HFF-Myc (cell line): ENCODE results near the gene IGSF9.

ENCODE experiments used
- DNase-seq: peaks from one replicate; pipeline ENCODE4 v3.0.0-alpha.2; 2011; ENCODE audit warnings: low read depth; ENCODE audit errors: extremely low read depth
- H3K4me3 ChIP-seq: replicated peaks from 2 replicates; pipeline ENCODE4 v1.5.1; 2011; ENCODE audit warnings: low read depth, mild to moderate bottlenecking, control low read depth, low read length
- TF ChIP-seq, protein P1 (sequence below): IDR thresholded peaks from 2 replicates; pipeline ENCODE4 v1.5.1; 2012; ENCODE audit warnings: mild to moderate bottlenecking, low read depth, low read length, control low read depth; ENCODE audit errors: missing control alignments

IGSF9 gene

DNA sequence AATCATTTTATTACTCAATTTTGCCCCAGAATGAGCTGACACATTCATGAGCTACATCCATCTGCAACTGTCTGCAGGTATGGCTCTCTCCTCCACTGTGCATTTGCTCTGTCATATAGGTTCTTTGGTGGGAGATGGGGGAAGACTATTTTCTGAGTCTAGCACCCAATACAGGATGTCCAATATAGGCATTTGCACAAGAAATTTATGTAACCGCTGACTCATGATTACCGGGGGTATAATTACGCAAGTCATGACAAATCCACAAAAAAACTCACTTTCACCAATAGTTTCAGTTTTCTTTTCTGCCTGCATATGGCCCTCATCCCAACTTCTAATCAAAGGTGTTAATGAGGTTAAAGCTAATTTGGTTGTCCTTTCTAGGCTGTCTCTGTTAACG, 65.4 kb downstream of the IGSF9 start:
- no peak for DNase-seq
- H3K4me3 ChIP-seq = no peak overlapping the region

DNA sequence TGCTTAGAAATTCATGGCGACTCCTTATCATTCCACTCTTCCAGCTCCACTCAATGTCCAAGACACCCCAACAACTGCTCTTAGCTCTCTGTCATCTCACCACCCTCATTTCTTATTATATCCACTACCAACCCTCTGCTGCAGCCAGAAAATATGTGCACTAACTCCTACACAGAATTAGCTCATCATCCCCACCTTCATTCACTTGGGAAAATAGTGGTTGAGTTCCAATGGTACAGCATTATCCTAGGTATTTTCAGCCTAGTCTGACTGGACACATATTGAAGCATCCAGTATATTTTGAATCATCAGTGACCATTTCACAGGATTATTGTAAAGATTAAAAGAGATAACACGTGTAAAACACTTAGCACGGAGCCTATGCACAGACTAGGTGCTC, 66.3 kb downstream of the IGSF9 start:
- TF ChIP-seq, protein P1, sequence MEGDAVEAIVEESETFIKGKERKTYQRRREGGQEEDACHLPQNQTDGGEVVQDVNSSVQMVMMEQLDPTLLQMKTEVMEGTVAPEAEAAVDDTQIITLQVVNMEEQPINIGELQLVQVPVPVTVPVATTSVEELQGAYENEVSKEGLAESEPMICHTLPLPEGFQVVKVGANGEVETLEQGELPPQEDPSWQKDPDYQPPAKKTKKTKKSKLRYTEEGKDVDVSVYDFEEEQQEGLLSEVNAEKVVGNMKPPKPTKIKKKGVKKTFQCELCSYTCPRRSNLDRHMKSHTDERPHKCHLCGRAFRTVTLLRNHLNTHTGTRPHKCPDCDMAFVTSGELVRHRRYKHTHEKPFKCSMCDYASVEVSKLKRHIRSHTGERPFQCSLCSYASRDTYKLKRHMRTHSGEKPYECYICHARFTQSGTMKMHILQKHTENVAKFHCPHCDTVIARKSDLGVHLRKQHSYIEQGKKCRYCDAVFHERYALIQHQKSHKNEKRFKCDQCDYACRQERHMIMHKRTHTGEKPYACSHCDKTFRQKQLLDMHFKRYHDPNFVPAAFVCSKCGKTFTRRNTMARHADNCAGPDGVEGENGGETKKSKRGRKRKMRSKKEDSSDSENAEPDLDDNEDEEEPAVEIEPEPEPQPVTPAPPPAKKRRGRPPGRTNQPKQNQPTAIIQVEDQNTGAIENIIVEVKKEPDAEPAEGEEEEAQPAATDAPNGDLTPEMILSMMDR = no peak
- DNase-seq = no peak
- no peak overlapping the region for H3K4me3 ChIP-seq

More for the DNA sequence above, 65.4 kb downstream of the IGSF9 start:
- TF ChIP-seq, protein P1 = no peak

DNA sequence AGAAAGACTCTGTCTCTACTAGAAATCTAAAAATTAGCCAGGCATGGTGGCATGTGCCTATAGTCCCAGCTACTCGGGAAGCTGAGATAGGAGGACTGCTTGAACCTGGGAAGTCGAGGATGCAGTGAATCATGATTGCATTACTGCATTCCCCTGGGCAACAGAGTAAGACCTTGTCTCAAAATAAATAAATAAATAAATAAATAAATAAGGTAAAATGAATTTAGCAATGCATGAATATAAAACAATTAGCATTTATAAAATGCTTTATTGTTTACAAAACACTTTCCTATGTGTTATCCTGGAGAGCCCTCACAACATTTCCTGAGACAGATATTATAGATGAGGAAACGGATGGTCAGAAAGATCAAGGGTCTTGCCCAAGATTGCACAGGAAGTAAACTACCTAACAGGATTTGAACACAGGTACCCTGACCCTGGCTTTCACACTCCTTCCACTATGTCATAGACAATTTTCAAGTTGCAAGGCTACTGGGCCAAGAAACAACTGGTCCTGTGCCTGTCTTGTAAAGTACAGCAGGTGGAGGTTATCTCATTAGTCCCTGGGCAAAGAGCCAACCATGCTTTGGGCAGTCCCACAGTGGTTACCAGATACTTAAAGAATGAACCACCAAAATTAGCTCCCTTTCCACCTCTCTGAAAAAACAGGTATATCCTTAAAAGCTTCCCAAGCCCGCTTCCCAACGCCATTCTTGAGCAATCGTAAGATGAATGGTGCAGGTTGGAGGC, 67.5 kb downstream of the IGSF9 start:
- no peak for DNase-seq
- no peak overlapping the region for H3K4me3 ChIP-seq
- TF ChIP-seq, protein P1 = no peak
